Measurements from ENCODE around the gene KIAA1549. TPM values are rescaled to one million over a fixed set of nuclear protein-coding genes. Genes with fewer than 3 reads are reported as not detected.

KIAA1549 gene
- total RNA-seq, 2 donors from 2014 or later, result 0.93 to 1.7 TPM

- no peak for DNase-seq
- Mint-ChIP-seq H3K36me3 (ENCODE audit: insufficient read depth in 2 of 2) (no peaks in the 10 kb centered on the region), H3K4me1 (ENCODE audit: low read depth) (peaks cover 12% of the 10 kb centered on the region), H3K27me3 (ENCODE audit: low read depth) (peaks cover 14% of the 10 kb centered on the region), H3K4me3 (no peak overlapping the region), H3K9me3 (no peaks in the 10 kb centered on the region), H3K27ac (no peak overlapping the region)
- no peak for ATAC-seq (replicated peaks in 1 of 2)
Measured at GRCh38 chr7:138964624-138965436, 16.4 kb downstream of the KIAA1549 start.

- Mint-ChIP-seq H3K9me3 (no peaks in the 10 kb centered on the region), H3K27me3 (ENCODE audit: low read depth) (peaks cover 14% of the 10 kb centered on the region), H3K4me3 (no peak overlapping the region), H3K27ac (no peak overlapping the region), H3K36me3 (ENCODE audit: insufficient read depth in 2 of 2) (no peaks in the 10 kb centered on the region), H3K4me1 (ENCODE audit: low read depth) (peaks cover 12% of the 10 kb centered on the region)
- ATAC-seq (replicated peaks in 1 of 2) (no peak), DNase-seq (no peak)
Measured at GRCh38 chr7:138963675-138964074, 17.5 kb downstream of the KIAA1549 start.

- Mint-ChIP-seq H3K4me1 (ENCODE audit: low read depth) (peaks cover 12% of the 10 kb centered on the region), H3K4me3 (no peak overlapping the region), H3K9me3 (no peaks in the 10 kb centered on the region), H3K27ac (no peak overlapping the region), H3K27me3 (ENCODE audit: low read depth) (peaks cover 14% of the 10 kb centered on the region), H3K36me3 (ENCODE audit: insufficient read depth in 2 of 2) (peaks cover 0 to under 1% of the 10 kb centered on the region in 2 donors)
- DNase-seq, result no peak
- ATAC-seq (replicated peaks in 1 of 2), result no peak
Measured at GRCh38 chr7:138962561-138963270, 18.5 kb downstream of the KIAA1549 start.

GRCh38 chr7:138961159-138961558 is 20.0 kb downstream of the KIAA1549 start:
- Mint-ChIP-seq H3K27ac (no peak overlapping the region), H3K9me3 (peaks cover 3 to 4% of the 10 kb centered on the region in 2 donors), H3K4me3 (no peak overlapping the region), H3K36me3 (ENCODE audit: insufficient read depth in 2 of 2) (peaks cover 1 to 3% of the 10 kb centered on the region in 2 donors), H3K4me1 (ENCODE audit: low read depth) (peaks cover 12% of the 10 kb centered on the region), H3K27me3 (ENCODE audit: low read depth) (peaks cover 14% of the 10 kb centered on the region)
- no peak for DNase-seq
- ATAC-seq (replicated peaks in 1 of 2), result no peak

- ATAC-seq (replicated peaks in 1 of 2), result no peak
- DNase-seq, result no peak
- H3K27me3 Mint-ChIP-seq (ENCODE audit: low read depth), result peaks cover 8% of the 10 kb centered on the region
- peaks cover 5 to 6% of the 10 kb centered on the region in 2 donors for H3K9me3 Mint-ChIP-seq
- peaks cover 1 to 4% of the 10 kb centered on the region in 2 donors for H3K36me3 Mint-ChIP-seq (ENCODE audit: insufficient read depth in 2 of 2)
- H3K4me3 Mint-ChIP-seq, result no peak overlapping the region
- no peak overlapping the region for H3K27ac Mint-ChIP-seq
- H3K4me1 Mint-ChIP-seq (ENCODE audit: low read depth), result peaks cover 5% of the 10 kb centered on the region
Measured at GRCh38 chr7:138958391-138958956, 22.7 kb downstream of the KIAA1549 start.

GRCh38 chr7:138957753-138958390 is 23.3 kb downstream of the KIAA1549 start:
- DNase-seq (no peak), ATAC-seq (replicated peaks in 1 of 2) (no peak)

GRCh38 chr7:138957217-138957616 is 24.0 kb downstream of the KIAA1549 start:
- no peak for DNase-seq
- no peaks in the 10 kb centered on the region for H3K27me3 Mint-ChIP-seq (ENCODE audit: low read depth)
- ATAC-seq (replicated peaks in 1 of 2), result no peak
- H3K9me3 Mint-ChIP-seq, result peaks cover 5 to 6% of the 10 kb centered on the region in 2 donors
- H3K4me3 Mint-ChIP-seq, result no peak overlapping the region
- no peaks in the 10 kb centered on the region for H3K4me1 Mint-ChIP-seq (ENCODE audit: low read depth)
- peaks cover 1 to 4% of the 10 kb centered on the region in 2 donors for H3K36me3 Mint-ChIP-seq (ENCODE audit: insufficient read depth in 2 of 2)
- no peak overlapping the region for H3K27ac Mint-ChIP-seq

More at GRCh38 chr7:138957753-138958390, 23.3 kb downstream of the KIAA1549 start:
- Mint-ChIP-seq H3K36me3 (ENCODE audit: insufficient read depth in 2 of 2) (peaks cover 1 to 4% of the 10 kb centered on the region in 2 donors), H3K9me3 (peaks cover 5 to 6% of the 10 kb centered on the region in 2 donors), H3K4me3 (no peak overlapping the region), H3K27me3 (ENCODE audit: low read depth) (peaks cover 2% of the 10 kb centered on the region), H3K27ac (no peak overlapping the region), H3K4me1 (ENCODE audit: low read depth) (no peaks in the 10 kb centered on the region)

GRCh38 chr7:138954545-138955475 is 26.4 kb downstream of the KIAA1549 start:
- H3K4me1 Mint-ChIP-seq (ENCODE audit: low read depth), result no peaks in the 10 kb centered on the region
- DNase-seq (no peak), ATAC-seq (replicated peaks in 1 of 2) (no peak)

GRCh38 chr7:138952791-138953190 is 28.4 kb downstream of the KIAA1549 start:
- no peak overlapping the region for H3K27ac Mint-ChIP-seq
- no peaks in the 10 kb centered on the region for H3K27me3 Mint-ChIP-seq (ENCODE audit: low read depth)
- ATAC-seq (replicated peaks in 1 of 2) (no peak), DNase-seq (no peak)
- H3K36me3 Mint-ChIP-seq (ENCODE audit: insufficient read depth in 2 of 2), result peaks cover 1 to 4% of the 10 kb centered on the region in 2 donors
- H3K4me3 Mint-ChIP-seq, result no peak overlapping the region
- peaks cover 5 to 6% of the 10 kb centered on the region in 2 donors for H3K9me3 Mint-ChIP-seq
- no peaks in the 10 kb centered on the region for H3K4me1 Mint-ChIP-seq (ENCODE audit: low read depth)

More at GRCh38 chr7:138954545-138955475, 26.4 kb downstream of the KIAA1549 start:
- H3K27me3 Mint-ChIP-seq (ENCODE audit: low read depth), result no peaks in the 10 kb centered on the region
- peaks cover 1 to 4% of the 10 kb centered on the region in 2 donors for H3K36me3 Mint-ChIP-seq (ENCODE audit: insufficient read depth in 2 of 2)
- no peak overlapping the region for H3K4me3 Mint-ChIP-seq
- H3K27ac Mint-ChIP-seq, result no peak overlapping the region
- peaks cover 5 to 6% of the 10 kb centered on the region in 2 donors for H3K9me3 Mint-ChIP-seq

- H3K9me3 Mint-ChIP-seq, result peaks cover 3 to 4% of the 10 kb centered on the region in 2 donors
- no peaks in the 10 kb centered on the region for H3K4me1 Mint-ChIP-seq (ENCODE audit: low read depth)
- no peak overlapping the region for H3K4me3 Mint-ChIP-seq
- ATAC-seq (replicated peaks in 1 of 2) (no peak), DNase-seq (no peak)
- no peaks in the 10 kb centered on the region for H3K27me3 Mint-ChIP-seq (ENCODE audit: low read depth)
- no peak overlapping the region for H3K27ac Mint-ChIP-seq
- H3K36me3 Mint-ChIP-seq (ENCODE audit: insufficient read depth in 2 of 2), result peaks cover 0 to 4% of the 10 kb centered on the region in 2 donors
Measured at GRCh38 chr7:138951953-138952352, 29.2 kb downstream of the KIAA1549 start.

GRCh38 chr7:138949421-138950088 is 31.6 kb downstream of the KIAA1549 start:
- no peaks in the 10 kb centered on the region for H3K36me3 Mint-ChIP-seq (ENCODE audit: insufficient read depth in 2 of 2)
- DNase-seq, result no peak
- H3K4me1 Mint-ChIP-seq (ENCODE audit: low read depth), result no peaks in the 10 kb centered on the region

More at GRCh38 chr7:138949421-138950088, 31.6 kb downstream of the KIAA1549 start:
- Mint-ChIP-seq H3K27me3 (ENCODE audit: low read depth) (no peaks in the 10 kb centered on the region), H3K27ac (no peak overlapping the region), H3K9me3 (no peaks in the 10 kb centered on the region), H3K4me3 (no peak overlapping the region)
- no peak for ATAC-seq (replicated peaks in 1 of 2)

Data from activated T-cell treated with anti-CD3 and anti-CD28 coated beads, Interleukin-2, amount 50 U/mL, for 72 hours (primary cell).